Tibial nerve (tissue), 4 donors: Measurements from ENCODE around the gene CLASP1.

Experiments used
- EP300 ChIP-seq, 2 donors: sonication (generic); formaldehyde crosslinking; IDR thresholded peaks; one replicate each; pipeline ENCODE4 v1.6.1; 2017; ENCODE audit warnings: antibody characterized with exemption in 2 of 2, mild to moderate bottlenecking in 1 of 2
- POLR2A ChIP-seq, 2 donors: fragments of 450-650 bp; IDR thresholded peaks; one replicate each; pipeline ENCODE4 v1.6.1; 2017; ENCODE audit warnings: antibody characterized with exemption in 2 of 2, mild to moderate bottlenecking in 2 of 2, moderate library complexity in 2 of 2
- TF ChIP-seq, protein P1 (sequence below), 5 experiments: fragments of 200-600 bp in 3 of 5; fragments of 450-650 bp in 2 of 5; sonication (generic) in 3 of 5; IDR thresholded peaks; one replicate each; pipeline ENCODE4 v1.5.1; 2016 to 2019; ENCODE audit warnings: antibody characterized with exemption in 5 of 5, mild to moderate bottlenecking in 3 of 5, moderate library complexity in 2 of 5

DNA sequence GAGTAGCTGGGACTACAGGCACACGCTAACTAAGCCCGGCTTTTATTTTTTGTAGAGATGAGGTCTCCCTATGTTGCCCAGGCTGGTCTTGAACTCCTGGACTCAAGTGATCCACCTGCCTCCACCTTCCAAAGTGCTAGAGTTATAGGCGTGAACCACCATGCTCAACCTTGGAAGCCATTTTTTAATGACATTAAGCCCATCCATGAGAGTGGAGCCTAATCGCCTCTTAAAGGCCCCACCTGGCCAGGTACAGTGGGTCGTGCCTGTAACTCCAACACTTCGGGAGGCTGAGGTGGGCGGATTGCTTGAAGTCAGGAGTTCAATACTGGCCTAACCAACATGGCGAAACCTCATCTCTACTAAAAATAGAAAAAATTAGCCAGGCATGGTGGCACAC, 322.6 kb downstream of the CLASP1 start:
- TF ChIP-seq, protein P1, sequence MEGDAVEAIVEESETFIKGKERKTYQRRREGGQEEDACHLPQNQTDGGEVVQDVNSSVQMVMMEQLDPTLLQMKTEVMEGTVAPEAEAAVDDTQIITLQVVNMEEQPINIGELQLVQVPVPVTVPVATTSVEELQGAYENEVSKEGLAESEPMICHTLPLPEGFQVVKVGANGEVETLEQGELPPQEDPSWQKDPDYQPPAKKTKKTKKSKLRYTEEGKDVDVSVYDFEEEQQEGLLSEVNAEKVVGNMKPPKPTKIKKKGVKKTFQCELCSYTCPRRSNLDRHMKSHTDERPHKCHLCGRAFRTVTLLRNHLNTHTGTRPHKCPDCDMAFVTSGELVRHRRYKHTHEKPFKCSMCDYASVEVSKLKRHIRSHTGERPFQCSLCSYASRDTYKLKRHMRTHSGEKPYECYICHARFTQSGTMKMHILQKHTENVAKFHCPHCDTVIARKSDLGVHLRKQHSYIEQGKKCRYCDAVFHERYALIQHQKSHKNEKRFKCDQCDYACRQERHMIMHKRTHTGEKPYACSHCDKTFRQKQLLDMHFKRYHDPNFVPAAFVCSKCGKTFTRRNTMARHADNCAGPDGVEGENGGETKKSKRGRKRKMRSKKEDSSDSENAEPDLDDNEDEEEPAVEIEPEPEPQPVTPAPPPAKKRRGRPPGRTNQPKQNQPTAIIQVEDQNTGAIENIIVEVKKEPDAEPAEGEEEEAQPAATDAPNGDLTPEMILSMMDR (IDR thresholded peaks at IDR 0.05): no peak
- TF ChIP-seq EP300 (IDR thresholded peaks at IDR 0.05) (no peak), POLR2A (IDR thresholded peaks at IDR 0.05) (no peak)
